Testis (tissue), 3 donors: ENCODE results near the gene RASA4B. TPM values are rescaled to one million over a fixed set of nuclear protein-coding genes. Genes with fewer than 3 reads are reported as not detected.
A peak's percentile ranks its signal among the peaks of the same experiment; 100 is the strongest.
"Not testable (repeated sequence)": the region's sequence is repeated elsewhere in the genome, so short reads cannot be mapped to it uniquely, and the experiment has no call there.

Source experiments
- DNase-seq: peaks from one replicate; pipeline ENCODE4 v3.0.0-alpha.2; 2019
- H3K27ac ChIP-seq, 2 donors: fragments of 200-600 bp; sonication (generic); one replicate each; pipeline ENCODE4 v1.5.1; 2019
- H3K27me3 ChIP-seq: fragments of 200-600 bp; sonication (generic); one replicate; pipeline ENCODE4 v1.5.1; 2019
- H3K36me3 ChIP-seq: fragments of 200-600 bp; sonication (generic); one replicate; pipeline ENCODE4 v1.5.1; 2017; ENCODE audit warnings: low read depth; ENCODE audit errors: missing control alignments
- H3K4me1 ChIP-seq: fragments of 200-600 bp; sonication (generic); one replicate; pipeline ENCODE4 v1.5.1; 2019
- H3K4me3 ChIP-seq, 2 donors: fragments of 200-600 bp; sonication (generic); one replicate each; pipeline ENCODE4 v1.5.1; 2017 to 2019
- H3K9me3 ChIP-seq: fragments of 200-600 bp; sonication (generic); one replicate; pipeline ENCODE4 v1.5.1; 2017
- WGBS, 2 donors: methylation state at CpG; one replicate each; pipeline ENCODE4 v1.1.5; 2018; 5-methylcytosine and 5-hydroxymethylcytosine counted together
- intact Hi-C: fragments of 100-400 bp; cut with DNase I; formaldehyde crosslinking; loops from one replicate; pipeline ENCODE4 v1.15.1; 2023; ENCODE audit warnings: low total_unique reads
- polyA plus RNA-seq: library from polyadenylated mRNA; stranded (reverse); fragments of 350-450 nt; fragmentation: Illumina TruSeq; extraction: RNeasy Lipid Tissue Mini Kit (QIAGEN cat#74804); gene quantifications from one replicate; pipeline ENCODE4 v1.2.3, GENCODE V29; 2014; ENCODE audit warnings: low read depth, low replicate concordance; ENCODE audit not compliant: insufficient read depth
- total RNA-seq, 2 donors: library from RNA; depleted of rRNA; stranded (reverse); fragments of >200 nt; gene quantifications; one replicate each; pipeline ENCODE4 v1.2.3, GENCODE V29; 2016

The RASA4B gene
- total and polyA plus RNA-seq, 3 donors from 2014 or later = 11.5 to 18.5 (median 15.7) TPM

- H3K9me3 ChIP-seq, H3K27ac ChIP-seq, DNase-seq, H3K4me3 ChIP-seq, H3K4me1 ChIP-seq, H3K36me3 ChIP-seq, intact Hi-C loops, H3K27me3 ChIP-seq: not testable (repeated sequence)
- WGBS, 2 donors = 94% methylated on average over 2 of the region's 8 CpGs; no CpG with 5 or more reads in 1 of the 2 donors
These were observed 10.0 kb downstream of the RASA4B start for GRCh38 chr7:102507410-102508088.

GRCh38 chr7:102505298-102506185 is 12.0 kb downstream of the RASA4B start:
- H3K27ac ChIP-seq, H3K4me1 ChIP-seq, H3K9me3 ChIP-seq, H3K4me3 ChIP-seq, H3K27me3 ChIP-seq, H3K36me3 ChIP-seq, DNase-seq, intact Hi-C loops: not testable (repeated sequence)
- WGBS, 2 donors = no CpG with 5 or more reads among the region's 24 CpGs

GRCh38 chr7:102503141-102503540 is 14.4 kb downstream of the RASA4B start:
- H3K27ac ChIP-seq, H3K4me1 ChIP-seq, DNase-seq, H3K36me3 ChIP-seq, H3K4me3 ChIP-seq, H3K27me3 ChIP-seq, H3K9me3 ChIP-seq, intact Hi-C loops: not testable (repeated sequence)
- no CpG with 5 or more reads among the region's 12 CpGs for WGBS, 2 donors

- H3K4me1 ChIP-seq, intact Hi-C loops: not testable (repeated sequence)
- WGBS, 2 donors = 95% methylated on average over 15 of the region's 16 CpGs; no CpG with 5 or more reads in 1 of the 2 donors
These were observed 19.3 kb downstream of the RASA4B start for GRCh38 chr7:102498321-102498720.

GRCh38 chr7:102497308-102497707 is 20.3 kb downstream of the RASA4B start:
- H3K4me1 ChIP-seq, H3K36me3 ChIP-seq, H3K27me3 ChIP-seq, H3K27ac ChIP-seq, DNase-seq, intact Hi-C loops, H3K4me3 ChIP-seq, H3K9me3 ChIP-seq: not testable (repeated sequence)
- 86% methylated on average over 1 of the region's 5 CpGs; no CpG with 5 or more reads in 1 of the 2 donors for WGBS, 2 donors

More at GRCh38 chr7:102498321-102498720, 19.3 kb downstream of the RASA4B start:
- not testable (repeated sequence) for H3K36me3 ChIP-seq, H3K9me3 ChIP-seq, H3K4me3 ChIP-seq, H3K27me3 ChIP-seq, H3K27ac ChIP-seq
- DNase-seq = peak; percentile 13

GRCh38 chr7:102496861-102497260 is 20.7 kb downstream of the RASA4B start:
- H3K27me3 ChIP-seq, H3K4me1 ChIP-seq, intact Hi-C loops, H3K36me3 ChIP-seq, H3K27ac ChIP-seq, H3K4me3 ChIP-seq, DNase-seq, H3K9me3 ChIP-seq: not testable (repeated sequence)
- 77% methylated on average over 3 of the region's 10 CpGs; no CpG with 5 or more reads in 1 of the 2 donors for WGBS, 2 donors

GRCh38 chr7:102494473-102495149 is 23.0 kb downstream of the RASA4B start:
- H3K9me3 ChIP-seq = not testable (repeated sequence)
- WGBS, 2 donors = no CpG with 5 or more reads among the region's 67 CpGs

GRCh38 chr7:102494026-102494425 is 23.6 kb downstream of the RASA4B start:
- WGBS, 2 donors = no CpG with 5 or more reads among the region's 15 CpGs
- peak; percentile 13 for DNase-seq
- H3K27ac ChIP-seq = not testable (repeated sequence)

More at GRCh38 chr7:102494473-102495149, 23.0 kb downstream of the RASA4B start:
- H3K36me3 ChIP-seq, intact Hi-C loops, H3K4me3 ChIP-seq, DNase-seq, H3K27ac ChIP-seq, H3K4me1 ChIP-seq, H3K27me3 ChIP-seq: not testable (repeated sequence)

GRCh38 chr7:102493220-102493935 is 24.2 kb downstream of the RASA4B start:
- H3K36me3 ChIP-seq, H3K27ac ChIP-seq, intact Hi-C loops, H3K4me1 ChIP-seq, DNase-seq, H3K9me3 ChIP-seq, H3K27me3 ChIP-seq, H3K4me3 ChIP-seq: not testable (repeated sequence)
- WGBS, 2 donors = no CpG with 5 or more reads among the region's 33 CpGs

More at GRCh38 chr7:102494026-102494425, 23.6 kb downstream of the RASA4B start:
- H3K9me3 ChIP-seq, H3K36me3 ChIP-seq, H3K27me3 ChIP-seq, H3K4me3 ChIP-seq, intact Hi-C loops, H3K4me1 ChIP-seq: not testable (repeated sequence)

- H3K36me3 ChIP-seq, H3K4me1 ChIP-seq, intact Hi-C loops, H3K4me3 ChIP-seq, H3K27me3 ChIP-seq, H3K9me3 ChIP-seq, DNase-seq, H3K27ac ChIP-seq: not testable (repeated sequence)
- WGBS, 2 donors = no CpG with 5 or more reads among the region's 12 CpGs
These were observed 27.0 kb downstream of the RASA4B start for GRCh38 chr7:102490529-102491075.

GRCh38 chr7:102484317-102484716 is 33.3 kb downstream of the RASA4B start:
- H3K27me3 ChIP-seq, intact Hi-C loops, DNase-seq, H3K4me1 ChIP-seq, H3K36me3 ChIP-seq, H3K9me3 ChIP-seq, H3K4me3 ChIP-seq, H3K27ac ChIP-seq: not testable (repeated sequence)
- WGBS, 2 donors = no CpG with 5 or more reads among the region's 5 CpGs
